Neural progenitor cell (in vitro differentiated cells): Measurements from ENCODE around the gene CMTR1. TPM values are rescaled to one million over a fixed set of nuclear protein-coding genes. Genes with fewer than 3 reads are reported as not detected.

Experiments
- DNase-seq: peaks from one replicate; pipeline ENCODE4 v3.0.0-alpha.2; 2016; ENCODE audit warnings: low spot score
- H2AFZ ChIP-seq: fragments of 200-600 bp; sonication (generic); replicated peaks from 2 replicates; pipeline ENCODE4 v1.6.1; 2016; ENCODE audit warnings: antibody characterized with exemption
- H3F3A ChIP-seq: fragments of 200-600 bp; sonication (generic); 2 replicates; pipeline ENCODE4 v1.6.1; 2016; ENCODE audit warnings: antibody characterized with exemption, low read depth
- H3K27ac ChIP-seq: fragments of 200-600 bp; sonication (generic); 2 replicates; pipeline ENCODE4 v1.5.1; 2016; ENCODE audit warnings: mild to moderate bottlenecking
- H3K27me3 ChIP-seq: fragments of 200-600 bp; sonication (generic); 2 replicates; pipeline ENCODE4 v1.6.1; 2016; ENCODE audit warnings: mild to moderate bottlenecking, moderate library complexity
- H3K36me3 ChIP-seq: fragments of 200-600 bp; sonication (generic); 2 replicates; pipeline ENCODE4 v1.5.1; 2016
- H3K4me1 ChIP-seq: fragments of 200-600 bp; sonication (generic); 2 replicates; pipeline ENCODE4 v1.6.1; 2016; ENCODE audit warnings: mixed run types
- H3K4me2 ChIP-seq: fragments of 200-600 bp; sonication (generic); 2 replicates; pipeline ENCODE4 v1.6.1; 2016
- H3K4me3 ChIP-seq: fragments of 200-600 bp; sonication (generic); 2 replicates; pipeline ENCODE4 v1.5.1; 2016
- H3K79me2 ChIP-seq: fragments of 200-600 bp; sonication (generic); 2 replicates; pipeline ENCODE4 v1.6.1; 2016; ENCODE audit warnings: low read depth
- H3K9ac ChIP-seq: fragments of 200-600 bp; sonication (generic); 2 replicates; pipeline ENCODE4 v1.6.1; 2016
- H3K9me3 ChIP-seq: fragments of 200-600 bp; sonication (generic); 2 replicates; pipeline ENCODE4 v1.5.1; 2016; ENCODE audit warnings: low read depth
- H4K20me1 ChIP-seq: fragments of 200-600 bp; sonication (generic); 2 replicates; pipeline ENCODE4 v1.6.1; 2016; ENCODE audit warnings: low read depth
- H3K27ac Mint-ChIP-seq: 3 replicates; pipeline ENCODE4 v1.8.0; 2021; ENCODE audit warnings: mixed read lengths
- H3K27me3 Mint-ChIP-seq: 2 replicates; pipeline ENCODE4 v1.8.0; 2022; ENCODE audit warnings: low read depth, mild to moderate bottlenecking, inconsistent platforms, moderate library complexity, mixed read lengths; ENCODE audit not compliant: insufficient read depth
- H3K36me3 Mint-ChIP-seq: 3 replicates; pipeline ENCODE4 v1.8.0; 2021; ENCODE audit warnings: mixed read lengths
- H3K4me1 Mint-ChIP-seq: 3 replicates; pipeline ENCODE4 v1.8.0; 2021; ENCODE audit warnings: mixed read lengths
- H3K4me3 Mint-ChIP-seq: 3 replicates; pipeline ENCODE4 v1.8.0; 2021; ENCODE audit warnings: mild to moderate bottlenecking, moderate library complexity, mixed read lengths
- H3K9me3 Mint-ChIP-seq: 3 replicates; pipeline ENCODE4 v1.8.0; 2020; ENCODE audit warnings: mixed read lengths
- EZH2 ChIP-seq: fragments of 200-600 bp; sonication (generic); IDR thresholded peaks from 2 replicates; pipeline ENCODE4 v1.6.1; 2017; ENCODE audit warnings: antibody characterized with exemption, mild to moderate bottlenecking, moderate library complexity
- EZH2phosphoT487 ChIP-seq: fragments of 200-600 bp; sonication (generic); IDR thresholded peaks from 2 replicates; pipeline ENCODE4 v1.6.1; 2017; ENCODE audit warnings: antibody characterized with exemption
- total RNA-seq: library from RNA; depleted of rRNA; stranded (reverse); fragments of >200 nt; gene quantifications from 2 replicates; pipeline ENCODE4 v1.2.3, GENCODE V29; 2015; ENCODE audit warnings: low replicate concordance
- TF ChIP-seq, protein P1 (sequence below): fragments of 200-600 bp; sonication (generic); IDR thresholded peaks from 2 replicates; pipeline ENCODE4 v1.5.1; 2017; ENCODE audit warnings: antibody characterized with exemption, mild to moderate bottlenecking

Gene CMTR1
- total RNA-seq, 1 donor from 2014 or later = 35.4 TPM

DNA sequence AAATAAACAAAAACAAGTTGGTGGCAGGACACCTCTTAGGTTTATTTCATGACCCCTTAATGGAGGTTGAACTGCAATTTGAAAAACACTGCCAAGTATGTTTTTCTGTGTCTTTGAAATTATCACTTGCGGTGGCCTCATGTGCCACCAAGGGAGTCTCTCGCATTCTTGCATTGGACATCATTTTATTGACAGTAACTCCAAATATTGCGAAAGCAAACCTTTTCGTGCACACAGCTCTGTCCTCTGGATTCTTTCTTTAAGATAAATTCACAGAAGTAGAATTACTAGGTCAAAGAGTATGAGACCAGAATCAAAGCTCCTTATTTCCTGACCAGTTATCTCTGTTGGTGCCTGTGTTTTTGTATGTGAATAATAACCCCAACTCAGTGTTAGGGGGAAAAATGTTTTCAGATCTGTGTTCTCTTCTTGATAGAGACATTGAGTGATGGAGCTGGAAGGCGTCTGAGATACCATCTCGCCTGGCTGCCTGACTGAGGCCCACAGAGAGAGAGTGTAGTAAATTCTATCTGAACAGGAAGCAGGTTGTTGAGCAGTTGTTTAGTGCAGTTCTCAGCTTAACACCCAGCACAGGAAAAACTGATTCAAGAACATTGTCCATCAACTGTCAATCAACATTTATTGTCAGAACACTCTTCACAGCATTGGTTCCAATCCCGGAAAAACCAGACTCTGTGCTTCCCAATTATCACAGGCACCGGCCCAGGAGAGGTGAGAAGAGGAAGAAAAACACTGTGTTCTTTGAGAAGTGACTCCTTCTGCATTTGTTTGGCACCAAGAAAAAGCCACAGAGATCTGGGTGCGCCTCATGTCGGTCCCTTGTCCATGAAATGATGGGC, 68.8 kb downstream of the CMTR1 start:
- TF ChIP-seq EZH2phosphoT487 (no peak), EZH2 (no peak)
- TF ChIP-seq, protein P1, sequence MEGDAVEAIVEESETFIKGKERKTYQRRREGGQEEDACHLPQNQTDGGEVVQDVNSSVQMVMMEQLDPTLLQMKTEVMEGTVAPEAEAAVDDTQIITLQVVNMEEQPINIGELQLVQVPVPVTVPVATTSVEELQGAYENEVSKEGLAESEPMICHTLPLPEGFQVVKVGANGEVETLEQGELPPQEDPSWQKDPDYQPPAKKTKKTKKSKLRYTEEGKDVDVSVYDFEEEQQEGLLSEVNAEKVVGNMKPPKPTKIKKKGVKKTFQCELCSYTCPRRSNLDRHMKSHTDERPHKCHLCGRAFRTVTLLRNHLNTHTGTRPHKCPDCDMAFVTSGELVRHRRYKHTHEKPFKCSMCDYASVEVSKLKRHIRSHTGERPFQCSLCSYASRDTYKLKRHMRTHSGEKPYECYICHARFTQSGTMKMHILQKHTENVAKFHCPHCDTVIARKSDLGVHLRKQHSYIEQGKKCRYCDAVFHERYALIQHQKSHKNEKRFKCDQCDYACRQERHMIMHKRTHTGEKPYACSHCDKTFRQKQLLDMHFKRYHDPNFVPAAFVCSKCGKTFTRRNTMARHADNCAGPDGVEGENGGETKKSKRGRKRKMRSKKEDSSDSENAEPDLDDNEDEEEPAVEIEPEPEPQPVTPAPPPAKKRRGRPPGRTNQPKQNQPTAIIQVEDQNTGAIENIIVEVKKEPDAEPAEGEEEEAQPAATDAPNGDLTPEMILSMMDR = no peak
- H3K36me3 Mint-ChIP-seq = peaks cover 2% of the 10 kb centered on the region
- Histone ChIP-seq H3K27ac (no peak overlapping the region), H3K4me2 (no peak overlapping the region), H4K20me1 (no peaks in the 10 kb centered on the region), H2AFZ (no peak overlapping the region), H3F3A (peaks cover 11% of the 10 kb centered on the region), H3K4me1 (peaks cover 15% of the 10 kb centered on the region), H3K4me3 (no peak overlapping the region), H3K79me2 (peaks cover 18% of the 10 kb centered on the region), H3K36me3 (no peaks in the 10 kb centered on the region), H3K27me3 (peaks cover 43% of the 10 kb centered on the region), H3K9ac (no peak overlapping the region), H3K9me3 (no peaks in the 10 kb centered on the region)
- DNase-seq = no peak
- H3K27ac Mint-ChIP-seq = no peak overlapping the region
- no peaks in the 10 kb centered on the region for H3K9me3 Mint-ChIP-seq
- peaks cover 2% of the 10 kb centered on the region for H3K27me3 Mint-ChIP-seq
- H3K4me1 Mint-ChIP-seq = peaks cover 41% of the 10 kb centered on the region
- no peak overlapping the region for H3K4me3 Mint-ChIP-seq

DNA sequence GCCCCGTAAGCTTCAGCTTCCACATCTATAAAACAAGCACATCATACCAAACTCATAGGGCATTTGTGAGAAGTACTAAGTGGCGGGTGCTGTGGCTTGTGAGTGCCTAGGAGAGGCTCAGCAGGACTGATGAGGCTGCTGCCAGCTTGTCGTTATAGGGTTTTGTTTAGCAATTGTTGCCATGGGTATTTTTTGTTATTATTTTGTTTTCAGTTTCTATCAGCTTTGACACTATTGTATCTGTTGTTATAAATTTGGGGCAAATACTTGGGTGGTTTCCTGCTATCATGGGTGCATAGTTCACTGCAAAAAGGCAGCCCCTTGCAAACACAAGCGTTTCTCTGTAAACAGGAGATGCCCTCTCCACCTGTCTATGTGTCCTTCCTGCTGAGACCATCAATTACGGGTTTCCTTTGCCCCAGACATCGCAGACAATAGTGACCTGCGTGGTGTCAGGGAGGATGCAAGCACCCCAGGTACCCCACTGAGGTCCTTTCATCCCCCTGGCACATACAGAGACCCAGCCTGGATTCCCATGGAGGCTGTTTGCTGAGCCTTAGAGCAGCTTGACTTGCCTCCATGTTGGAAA, 69.8 kb downstream of the CMTR1 start:
- no peak overlapping the region for H3K4me3 Mint-ChIP-seq
- H3K9me3 Mint-ChIP-seq = no peaks in the 10 kb centered on the region
- Histone ChIP-seq H3K36me3 (no peaks in the 10 kb centered on the region), H3K4me3 (no peak overlapping the region), H3K9me3 (no peaks in the 10 kb centered on the region), H3K79me2 (peaks cover 16% of the 10 kb centered on the region), H3K27me3 (peaks cover 46% of the 10 kb centered on the region), H3F3A (peaks cover 11% of the 10 kb centered on the region), H2AFZ (no peak overlapping the region), H3K27ac (no peak overlapping the region), H3K4me1 (peaks cover 18% of the 10 kb centered on the region), H4K20me1 (no peaks in the 10 kb centered on the region), H3K4me2 (peak overlapping the region; percentile 3), H3K9ac (no peak overlapping the region)
- H3K27ac Mint-ChIP-seq = no peak overlapping the region
- peaks cover 2% of the 10 kb centered on the region for H3K36me3 Mint-ChIP-seq
- peaks cover 44% of the 10 kb centered on the region for H3K4me1 Mint-ChIP-seq
- no peak for TF ChIP-seq EZH2phosphoT487
- TF ChIP-seq, protein P1 = no peak
- TF ChIP-seq EZH2 = no peak
- H3K27me3 Mint-ChIP-seq = peaks cover under 1% of the 10 kb centered on the region
- no peak for DNase-seq

DNA sequence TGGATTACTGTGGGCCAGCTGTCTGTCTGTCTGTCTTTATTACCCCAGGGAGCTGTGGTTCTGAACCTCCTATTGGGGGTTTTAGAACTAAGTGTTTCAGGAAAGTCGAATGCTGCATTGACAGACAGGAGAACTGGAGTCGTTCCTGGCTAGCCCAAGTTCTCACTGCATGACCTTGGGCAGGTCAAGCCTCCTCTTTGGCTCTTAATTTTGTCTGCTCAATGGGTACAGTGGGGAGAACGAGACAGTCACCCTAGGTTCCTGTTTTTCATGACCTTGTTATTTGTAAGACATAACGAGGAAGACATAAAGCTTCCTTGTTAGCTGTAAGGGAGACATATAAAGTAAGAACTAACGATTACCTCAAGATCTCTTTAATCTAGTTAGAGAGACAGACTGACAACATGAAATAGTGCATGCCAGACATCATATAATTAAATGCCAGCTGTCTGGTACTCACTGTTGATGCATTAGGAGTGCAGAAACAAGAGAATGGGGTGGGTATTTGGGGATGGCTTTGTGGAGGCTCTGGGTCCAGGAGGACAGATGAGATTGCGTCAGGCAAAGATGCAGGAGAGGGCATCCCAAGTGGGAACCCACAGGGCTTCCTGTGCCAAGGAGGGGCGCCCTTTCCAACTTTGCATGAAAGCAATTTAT, 70.4 kb downstream of the CMTR1 start:
- Mint-ChIP-seq H3K9me3 (no peaks in the 10 kb centered on the region), H3K27ac (no peak overlapping the region), H3K4me3 (no peak overlapping the region), H3K36me3 (no peaks in the 10 kb centered on the region), H3K4me1 (peaks cover 40% of the 10 kb centered on the region), H3K27me3 (no peaks in the 10 kb centered on the region)
- H3K4me2 ChIP-seq = peak overlapping the region; percentile 3
- H3K27ac ChIP-seq = no peak overlapping the region
- peaks cover 18% of the 10 kb centered on the region for H3K4me1 ChIP-seq
- peaks cover 17% of the 10 kb centered on the region for H3F3A ChIP-seq
- H3K79me2 ChIP-seq = peaks cover 9% of the 10 kb centered on the region
- H3K4me3 ChIP-seq = no peak overlapping the region
- H3K9me3 ChIP-seq = no peaks in the 10 kb centered on the region
- H3K9ac ChIP-seq = no peak overlapping the region
- H4K20me1 ChIP-seq = no peaks in the 10 kb centered on the region
- no peak overlapping the region for H2AFZ ChIP-seq
- H3K27me3 ChIP-seq = peaks cover 46% of the 10 kb centered on the region
- no peak for DNase-seq
- TF ChIP-seq EZH2phosphoT487 (no peak), EZH2 (no peak)
- TF ChIP-seq, protein P1 = no peak
- no peaks in the 10 kb centered on the region for H3K36me3 ChIP-seq
